MCF 10A (cell line): ENCODE measurements around the gene MYH8. TPM values are rescaled to one million over a fixed set of nuclear protein-coding genes. Genes with fewer than 3 reads are reported as not detected.

ENCODE experiments used
- BruUV-seq: library from RNA; stranded (reverse); fragments of 400-500 nt; replicated peaks from 2 replicates; lab custom pipeline; 2021; lab: Mats Ljungman, UMichigan
- CTCF ChIA-PET: fragments of 300-600 bp; sonication (Branson Sonifier 250); formaldehyde crosslinking; extraction: SDS; loops from one replicate; lab custom pipeline; 2021; ENCODE audit warnings: antibody characterized with exemption, inconsistent platforms; lab: Yijun Ruan, JAX
- POLR2A ChIA-PET: fragments of 300-600, 350-650 bp; sonication (Branson Sonifier 250); formaldehyde crosslinking; extraction: SDS; loops from one replicate; lab custom pipeline; 2020; ENCODE audit warnings: antibody characterized with exemption, inconsistent platforms; lab: Yijun Ruan, JAX
- DNase-seq: peaks from one replicate; pipeline ENCODE4 v3.0.0-alpha.2; 2018; ENCODE audit not compliant: unreplicated experiment
- H3K27ac Mint-ChIP-seq: one replicate; pipeline ENCODE4 v1.8.0; 2022; ENCODE audit warnings: mild to moderate bottlenecking, low read depth, mixed read lengths; ENCODE audit not compliant: unreplicated experiment
- H3K27me3 Mint-ChIP-seq: one replicate; pipeline ENCODE4 v1.8.0; 2022; ENCODE audit warnings: mixed read lengths; ENCODE audit not compliant: insufficient read depth, unreplicated experiment
- H3K36me3 Mint-ChIP-seq: one replicate; pipeline ENCODE4 v1.8.0; 2022; ENCODE audit warnings: mild to moderate bottlenecking, moderate library complexity, mixed read lengths; ENCODE audit not compliant: insufficient read depth, unreplicated experiment
- H3K4me1 Mint-ChIP-seq: one replicate; pipeline ENCODE4 v1.8.0; 2022; ENCODE audit warnings: mixed read lengths; ENCODE audit not compliant: insufficient read depth, unreplicated experiment
- H3K4me3 Mint-ChIP-seq: one replicate; pipeline ENCODE4 v1.8.0; 2022; ENCODE audit warnings: mild to moderate bottlenecking, moderate library complexity, mixed read lengths; ENCODE audit not compliant: unreplicated experiment
- H3K9me3 Mint-ChIP-seq: one replicate; pipeline ENCODE4 v1.8.0; 2022; ENCODE audit warnings: mixed read lengths; ENCODE audit not compliant: unreplicated experiment
- intact Hi-C: fragments of 100-400 bp; cut with micrococcal nuclease; formaldehyde crosslinking; loops from 2 replicates; pipeline ENCODE4 v1.14.1; 2022
- total RNA-seq: library from RNA; stranded (reverse); gene quantifications from 2 replicates; pipeline ENCODE4 v1.2.3, GENCODE V29; 2022
- TF ChIP-seq, protein P1 (sequence below): fragments of 200-600 bp; IDR thresholded peaks from one replicate; pipeline ENCODE4 v1.8.0; 2022; ENCODE audit warnings: antibody characterized with exemption, mild to moderate bottlenecking; ENCODE audit not compliant: unreplicated experiment

MYH8 gene
- total RNA-seq, 1 experiment from 2014 or later = not detected

DNA sequence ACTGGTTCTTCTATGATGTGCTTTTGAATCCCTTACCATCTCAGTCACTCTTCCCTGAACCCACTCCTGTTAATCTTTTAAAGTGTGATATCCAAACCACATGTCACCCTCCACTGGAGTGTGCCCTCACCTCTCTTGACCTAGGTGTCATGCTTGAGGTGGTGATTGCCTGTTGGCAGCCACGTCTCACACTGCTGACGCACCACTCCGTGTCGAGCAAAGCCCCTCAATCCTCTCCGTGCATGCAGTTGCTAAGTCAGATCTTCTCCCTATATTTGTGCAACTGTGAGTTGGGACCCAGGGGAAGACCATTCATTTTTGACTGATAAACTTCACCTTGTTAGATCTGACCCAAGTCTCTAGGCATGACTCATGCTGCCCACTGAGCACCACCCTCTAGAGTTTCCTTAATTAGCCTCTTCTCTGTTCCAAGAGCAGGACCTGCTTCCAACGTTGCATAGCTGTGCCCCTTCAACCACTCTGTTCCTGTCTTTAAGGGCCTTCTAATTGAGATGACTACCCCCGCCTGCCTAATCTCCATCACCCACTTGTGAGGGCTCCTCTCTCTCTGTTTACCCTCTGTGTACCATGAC is 51.6 kb downstream of the MYH8 start:
- no TSS peak for BruUV-seq
- CTCF ChIA-PET = interaction anchor here (0.7 kb wide), 1 partner anchor 280 kb away, joined by 3 read pairs; no protein-coding TSS in a partner anchor
- TF ChIP-seq, protein P1, sequence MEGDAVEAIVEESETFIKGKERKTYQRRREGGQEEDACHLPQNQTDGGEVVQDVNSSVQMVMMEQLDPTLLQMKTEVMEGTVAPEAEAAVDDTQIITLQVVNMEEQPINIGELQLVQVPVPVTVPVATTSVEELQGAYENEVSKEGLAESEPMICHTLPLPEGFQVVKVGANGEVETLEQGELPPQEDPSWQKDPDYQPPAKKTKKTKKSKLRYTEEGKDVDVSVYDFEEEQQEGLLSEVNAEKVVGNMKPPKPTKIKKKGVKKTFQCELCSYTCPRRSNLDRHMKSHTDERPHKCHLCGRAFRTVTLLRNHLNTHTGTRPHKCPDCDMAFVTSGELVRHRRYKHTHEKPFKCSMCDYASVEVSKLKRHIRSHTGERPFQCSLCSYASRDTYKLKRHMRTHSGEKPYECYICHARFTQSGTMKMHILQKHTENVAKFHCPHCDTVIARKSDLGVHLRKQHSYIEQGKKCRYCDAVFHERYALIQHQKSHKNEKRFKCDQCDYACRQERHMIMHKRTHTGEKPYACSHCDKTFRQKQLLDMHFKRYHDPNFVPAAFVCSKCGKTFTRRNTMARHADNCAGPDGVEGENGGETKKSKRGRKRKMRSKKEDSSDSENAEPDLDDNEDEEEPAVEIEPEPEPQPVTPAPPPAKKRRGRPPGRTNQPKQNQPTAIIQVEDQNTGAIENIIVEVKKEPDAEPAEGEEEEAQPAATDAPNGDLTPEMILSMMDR = no peak
- no peak for DNase-seq
- H3K4me3 Mint-ChIP-seq = no peak overlapping the region
- no peaks in the 10 kb centered on the region for H3K36me3 Mint-ChIP-seq
- peaks cover 7% of the 10 kb centered on the region for H3K4me1 Mint-ChIP-seq
- peaks cover 18% of the 10 kb centered on the region for H3K9me3 Mint-ChIP-seq
- H3K27me3 Mint-ChIP-seq = peaks cover 29% of the 10 kb centered on the region
- POLR2A ChIA-PET = no interaction called here
- H3K27ac Mint-ChIP-seq = no peak overlapping the region
- intact Hi-C loops = no loop called here

DNA sequence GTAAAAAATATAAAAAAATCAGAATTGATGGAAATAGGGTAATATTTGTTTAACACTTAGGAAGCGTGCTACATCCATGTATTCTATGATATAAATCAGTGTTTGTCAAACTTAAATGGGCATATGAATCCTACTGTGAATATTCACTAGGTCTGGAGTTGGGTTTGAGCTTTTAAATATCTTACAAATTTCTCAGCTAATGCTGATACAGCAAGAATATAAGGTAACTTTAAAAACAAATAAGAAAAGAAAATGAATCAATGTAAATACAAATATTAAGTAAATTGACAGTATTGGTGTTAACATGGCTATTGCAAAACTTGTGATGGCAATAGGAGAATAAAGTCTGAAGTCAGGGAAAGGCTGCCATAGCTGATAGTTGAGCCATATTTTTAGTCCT is 52.5 kb downstream of the MYH8 start:
- Mint-ChIP-seq H3K27me3 (peaks cover 36% of the 10 kb centered on the region), H3K27ac (no peak overlapping the region), H3K4me3 (no peak overlapping the region), H3K9me3 (peaks cover 18% of the 10 kb centered on the region), H3K4me1 (peaks cover 7% of the 10 kb centered on the region), H3K36me3 (no peaks in the 10 kb centered on the region)
- no TSS peak for BruUV-seq
- intact Hi-C loops = no loop called here
- ChIA-PET POLR2A (interaction anchor here (0.7 kb wide), 1 partner anchor 424 kb away, joined by 3 read pairs; no protein-coding TSS in a partner anchor), CTCF (interaction anchor here (1.2 kb wide), 1 partner anchor 248 kb away, joined by 3 read pairs; no protein-coding TSS in a partner anchor)
- TF ChIP-seq, protein P1 = no peak
- DNase-seq = no peak

DNA sequence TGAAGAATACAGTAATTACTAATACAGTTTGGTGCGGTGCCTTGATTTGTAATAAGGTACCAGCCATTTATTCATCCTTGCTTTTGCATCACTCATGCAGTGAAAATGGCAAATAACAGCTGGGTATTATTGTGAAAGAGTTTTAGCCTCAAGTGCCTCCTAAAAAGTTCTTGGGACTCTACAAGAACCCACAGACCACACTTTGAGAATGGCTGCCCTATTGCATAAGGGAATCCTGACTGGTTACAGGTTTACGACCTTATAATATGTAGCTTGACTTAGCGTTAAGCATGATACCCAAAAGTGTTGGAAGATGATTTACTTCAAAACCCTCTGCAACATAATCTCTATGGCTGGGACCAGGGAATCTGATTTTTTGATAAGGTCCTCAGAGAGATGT is 53.2 kb downstream of the MYH8 start:
- ChIA-PET POLR2A (no interaction called here), CTCF (interaction anchor here (1.2 kb wide), 1 partner anchor 249 kb away, joined by 3 read pairs; no protein-coding TSS in a partner anchor)
- Mint-ChIP-seq H3K27ac (no peak overlapping the region), H3K4me3 (no peak overlapping the region), H3K36me3 (no peaks in the 10 kb centered on the region), H3K4me1 (peaks cover 7% of the 10 kb centered on the region), H3K27me3 (peaks cover 41% of the 10 kb centered on the region), H3K9me3 (peaks cover 18% of the 10 kb centered on the region)
- no peak for DNase-seq
- no TSS peak for BruUV-seq
- intact Hi-C loops = no loop called here
- TF ChIP-seq, protein P1 = no peak

DNA sequence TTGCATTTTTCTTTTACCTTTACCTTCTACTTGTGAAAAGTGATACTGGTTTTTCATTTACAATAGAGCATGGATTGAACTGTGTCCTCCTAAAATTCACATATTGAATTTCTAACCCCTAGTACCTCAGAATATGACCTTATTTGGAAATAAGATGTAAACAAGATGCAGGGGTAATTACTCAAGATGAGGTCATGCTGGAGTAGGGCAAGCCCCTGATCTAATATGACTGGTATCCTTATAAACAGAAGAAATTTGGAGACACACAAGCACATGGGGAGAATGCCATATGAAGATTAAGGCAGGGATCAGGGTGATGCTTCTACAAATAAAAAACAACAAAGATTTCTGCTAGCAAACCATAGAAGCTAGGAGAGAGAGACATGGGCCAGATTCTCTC is 61.2 kb downstream of the MYH8 start:
- Mint-ChIP-seq H3K9me3 (no peaks in the 10 kb centered on the region), H3K4me3 (no peak overlapping the region), H3K36me3 (no peaks in the 10 kb centered on the region), H3K27ac (no peak overlapping the region), H3K4me1 (no peaks in the 10 kb centered on the region), H3K27me3 (peaks cover 36% of the 10 kb centered on the region)
- TF ChIP-seq, protein P1 = no peak
- CTCF ChIA-PET = no interaction called here
- DNase-seq = no peak
- no TSS peak for BruUV-seq
- POLR2A ChIA-PET = no interaction called here
- intact Hi-C loops = no loop called here
